CD4-positive, alpha-beta T cell (primary cell): ENCODE results near the gene HPSE. TPM values are rescaled to one million over a fixed set of nuclear protein-coding genes. Genes with fewer than 3 reads are reported as not detected.
"Not testable (repeated sequence)": the region's sequence is repeated elsewhere in the genome, so short reads cannot be mapped to it uniquely, and the experiment has no call there.

Experiments used
- ATAC-seq: fragments of 200-7000 bp; cut with Tn5 transposase; one replicate; pipeline ENCODE4 v1.10.0; 2022; ENCODE audit warnings: mild to moderate bottlenecking; ENCODE audit not compliant: poor library complexity
- CTCF ChIA-PET: fragments of 350-600 bp; sonication (Branson Sonifier 250); formaldehyde crosslinking; loops from one replicate; lab custom pipeline; 2021; ENCODE audit warnings: antibody characterized with exemption, inconsistent platforms; lab: Charles Lee
- POLR2A ChIA-PET: fragments of 350-600 bp; sonication (Branson Sonifier 250); formaldehyde crosslinking; loops from one replicate; lab custom pipeline; 2021; ENCODE audit warnings: antibody characterized with exemption, inconsistent platforms; lab: Charles Lee
- DNase-seq, 14 experiments: peaks; one replicate each; pipeline ENCODE4 v3.0.0-alpha.2; 2013 to 2020; ENCODE audit warnings: mixed read lengths in 2 of 14
- H3K27ac ChIP-seq, 2 donors: one replicate each; pipeline versions ENCODE4 v1.5.1 to v1.7.0; 2013; ENCODE audit warnings: low read length in 2 of 2, low read depth in 1 of 2, mild to moderate bottlenecking in 1 of 2
- H3K27me3 ChIP-seq, 2 experiments: 1 replicate in 1 of 2; 2 replicates in 1 of 2; pipeline versions ENCODE4 v1.6.1 to v1.7.0; 2013; ENCODE audit warnings: low read length in 2 of 2, control low read depth in 1 of 2, mild to moderate bottlenecking in 1 of 2, moderate library complexity in 1 of 2; ENCODE audit not compliant: insufficient read depth in 2 of 2, control insufficient read depth in 1 of 2
- H3K36me3 ChIP-seq: one replicate; pipeline ENCODE4 v1.6.1; 2013; ENCODE audit warnings: low read length, control low read depth; ENCODE audit not compliant: insufficient read depth
- H3K4me1 ChIP-seq: one replicate; pipeline ENCODE4 v1.6.1; 2013; ENCODE audit warnings: low read length, control low read depth; ENCODE audit not compliant: insufficient read depth
- H3K4me3 ChIP-seq: one replicate; pipeline ENCODE4 v1.5.1; 2013; ENCODE audit warnings: mild to moderate bottlenecking, low read length, moderate library complexity
- H3K9me3 ChIP-seq, 2 experiments: 1 replicate in 1 of 2; 2 replicates in 1 of 2; pipeline versions ENCODE4 v1.6.1 to v1.7.0; 2013; ENCODE audit warnings: low read length in 2 of 2, mild to moderate bottlenecking in 2 of 2, control low read depth in 1 of 2, moderate library complexity in 1 of 2; ENCODE audit not compliant: control insufficient read depth in 1 of 2, insufficient read depth in 1 of 2
- H3K27ac Mint-ChIP-seq: one replicate; pipeline ENCODE4 v1.8.0; 2020; ENCODE audit warnings: mixed read lengths
- H3K27me3 Mint-ChIP-seq: one replicate; pipeline ENCODE4 v1.8.0; 2021; ENCODE audit warnings: mixed read lengths
- H3K36me3 Mint-ChIP-seq: one replicate; pipeline ENCODE4 v1.8.0; 2021; ENCODE audit warnings: low read depth, mixed read lengths
- H3K4me1 Mint-ChIP-seq: one replicate; pipeline ENCODE4 v1.8.0; 2021; ENCODE audit warnings: low read depth, mixed read lengths
- H3K4me3 Mint-ChIP-seq: one replicate; pipeline ENCODE4 v1.8.0; 2020; ENCODE audit warnings: mild to moderate bottlenecking, mixed read lengths
- H3K9me3 Mint-ChIP-seq: one replicate; pipeline ENCODE4 v1.8.0; 2020; ENCODE audit warnings: mixed read lengths
- CTCF ChIP-seq: fragments of 200-600 bp; IDR thresholded peaks from one replicate; pipeline ENCODE4 v1.8.0; 2022; ENCODE audit warnings: antibody characterized with exemption, mild to moderate bottlenecking
- intact Hi-C, 2 experiments: fragments of 100-400 bp; cut with DNase I in 1 of 2; cut with micrococcal nuclease in 1 of 2; formaldehyde crosslinking; loops; one replicate each; pipeline versions ENCODE4 v1.15.1 to v1.9.0; 2023 to 2025; cut with DNase I, micrococcal nuclease
- total RNA-seq, 174 experiments: library from RNA in 2 of 174; stranded (reverse) in 2 of 174; gene quantifications; one replicate each; pipeline ENCODE4 v1.2.3 and lab custom pipeline; 2021 to 2026

The HPSE gene
- total RNA-seq, 2 experiments from 2014 or later: 1.5 to 2.1 TPM

GRCh38 chr4:83326546-83326945 is 8.1 kb downstream of the HPSE start:
- ATAC-seq (no peak), DNase-seq (no peak)
- H3K4me1 Mint-ChIP-seq: no peaks in the 10 kb centered on the region
- Histone ChIP-seq H3K27ac (no peak overlapping the region), H3K27me3 (no peaks in the 10 kb centered on the region), H3K9me3 (no peaks in the 10 kb centered on the region), H3K4me3 (no peak overlapping the region), H3K36me3 (no peaks in the 10 kb centered on the region), H3K4me1 (peaks cover 3% of the 10 kb centered on the region)
- TF ChIP-seq CTCF: no peak
- no peaks in the 10 kb centered on the region for H3K9me3 Mint-ChIP-seq
- H3K27ac Mint-ChIP-seq: no peak overlapping the region
- H3K4me3 Mint-ChIP-seq: no peak overlapping the region
- H3K36me3 Mint-ChIP-seq: peaks cover 31% of the 10 kb centered on the region
- ChIA-PET POLR2A (no interaction called here), CTCF (interaction anchor here (1.4 kb wide), 1 partner anchor 11 kb away, joined by 3 read pairs; no protein-coding TSS in a partner anchor)
- no peaks in the 10 kb centered on the region for H3K27me3 Mint-ChIP-seq
- intact Hi-C loops: no loop called here

- H3K27ac Mint-ChIP-seq, H3K27ac ChIP-seq, POLR2A ChIA-PET, H3K4me3 ChIP-seq, DNase-seq, H3K4me1 Mint-ChIP-seq, ATAC-seq, H3K9me3 Mint-ChIP-seq, H3K9me3 ChIP-seq, H3K27me3 Mint-ChIP-seq, H3K36me3 ChIP-seq, H3K27me3 ChIP-seq, H3K4me3 Mint-ChIP-seq, H3K4me1 ChIP-seq, intact Hi-C loops: not testable (repeated sequence)
- CTCF ChIA-PET: interaction anchor here (0.6 kb wide), 1 partner anchor 8 kb away, joined by 3 read pairs; no protein-coding TSS in a partner anchor
- H3K36me3 Mint-ChIP-seq: peaks cover 38% of the 10 kb centered on the region
These were observed 9.3 kb downstream of the HPSE start for GRCh38 chr4:83325306-83325705.

- Mint-ChIP-seq H3K4me3 (no peak overlapping the region), H3K4me1 (peaks cover 6% of the 10 kb centered on the region), H3K9me3 (no peaks in the 10 kb centered on the region), H3K36me3 (peaks cover 42% of the 10 kb centered on the region), H3K27ac (no peak overlapping the region), H3K27me3 (no peaks in the 10 kb centered on the region)
- H3K36me3 ChIP-seq: peaks cover 16% of the 10 kb centered on the region
- H3K4me3 ChIP-seq: no peak overlapping the region
- H3K9me3 ChIP-seq: no peaks in the 10 kb centered on the region
- H3K4me1 ChIP-seq: peaks cover 7% of the 10 kb centered on the region
- no peaks in the 10 kb centered on the region for H3K27me3 ChIP-seq
- H3K27ac ChIP-seq: no peak overlapping the region
- DNase-seq: no peak
- TF ChIP-seq CTCF: no peak
- POLR2A ChIA-PET: no interaction called here
- intact Hi-C loops: no loop called here
- CTCF ChIA-PET: interaction anchor here (0.7 kb wide), 1 partner anchor 1486 kb away, joined by 3 read pairs; no protein-coding TSS in a partner anchor
- no peak for ATAC-seq
These were observed 11.5 kb downstream of the HPSE start for GRCh38 chr4:83323136-83323535.

- CTCF ChIA-PET: no interaction called here
- Mint-ChIP-seq H3K27ac (no peak overlapping the region), H3K4me3 (no peak overlapping the region), H3K9me3 (no peaks in the 10 kb centered on the region), H3K27me3 (no peaks in the 10 kb centered on the region), H3K4me1 (peaks cover 6% of the 10 kb centered on the region), H3K36me3 (peaks cover 60% of the 10 kb centered on the region)
- TF ChIP-seq CTCF: no peak
- Histone ChIP-seq H3K36me3 (peaks cover 27% of the 10 kb centered on the region), H3K4me1 (peaks cover 7% of the 10 kb centered on the region), H3K4me3 (no peak overlapping the region), H3K27me3 (no peaks in the 10 kb centered on the region), H3K27ac (no peak overlapping the region), H3K9me3 (no peaks in the 10 kb centered on the region)
- intact Hi-C loops: no loop called here
- POLR2A ChIA-PET: no interaction called here
- ATAC-seq: no peak
- DNase-seq: peak in 3 of 14 experiments; percentile 19 to 74 (median 61)
These were observed 14.1 kb downstream of the HPSE start for GRCh38 chr4:83320548-83320947.
